DOHH2 (cell line): ENCODE results near the gene TMEM253.

Source experiments
- H3F3A ChIP-seq: fragments of 200-600 bp; sonication (generic), shearing (Covaris generic); 2 replicates; pipeline ENCODE4 v1.6.0; 2016; ENCODE audit warnings: antibody characterized with exemption, mild to moderate bottlenecking; ENCODE audit not compliant: control insufficient read depth, insufficient read depth
- H3K27ac ChIP-seq: fragments of 200-600 bp; sonication (generic); 2 replicates; pipeline ENCODE4 v1.5.1; 2014; ENCODE audit warnings: low read depth, mild to moderate bottlenecking, low read length, moderate library complexity
- H3K27me3 ChIP-seq: fragments of 200-600 bp; sonication (generic); 2 replicates; pipeline ENCODE4 v1.6.1; 2014; ENCODE audit warnings: mild to moderate bottlenecking, low read length, mixed read lengths; ENCODE audit not compliant: control insufficient read depth
- H3K36me3 ChIP-seq: fragments of 200-600 bp; sonication (generic); 2 replicates; pipeline ENCODE4 v1.6.1; 2014; ENCODE audit warnings: mild to moderate bottlenecking, low read length, moderate library complexity, mixed read lengths; ENCODE audit not compliant: control insufficient read depth
- H3K4me1 ChIP-seq: fragments of 200-600 bp; sonication (generic); 2 replicates; pipeline ENCODE4 v1.6.1; 2014; ENCODE audit warnings: mild to moderate bottlenecking, low read length, mixed read lengths; ENCODE audit not compliant: control insufficient read depth
- H3K4me2 ChIP-seq: fragments of 200-600 bp; sonication (generic); 2 replicates; pipeline ENCODE4 v1.6.0; 2014; ENCODE audit warnings: mild to moderate bottlenecking, low read length, moderate library complexity
- H3K4me3 ChIP-seq: fragments of 200-600 bp; sonication (generic); 2 replicates; pipeline ENCODE4 v1.5.1; 2014; ENCODE audit warnings: mild to moderate bottlenecking, low read length, mixed read lengths
- H3K79me2 ChIP-seq: fragments of 200-600 bp; sonication (generic); 2 replicates; pipeline ENCODE4 v1.6.1; 2014; ENCODE audit warnings: mild to moderate bottlenecking, low read length, mixed read lengths; ENCODE audit not compliant: control insufficient read depth
- H3K9me2 ChIP-seq: fragments of 200-600 bp; sonication (generic); replicated peaks from 2 replicates; pipeline ENCODE4 v1.6.1; 2014; ENCODE audit warnings: mild to moderate bottlenecking, low read length, mixed read lengths; ENCODE audit not compliant: control insufficient read depth
- H3K9me3 ChIP-seq: fragments of 200-600 bp; sonication (generic); 2 replicates; pipeline ENCODE4 v1.6.1; 2014; ENCODE audit warnings: antibody characterized with exemption, low read length, mixed read lengths; ENCODE audit not compliant: control insufficient read depth, insufficient read depth
- H4K20me1 ChIP-seq: fragments of 200-600 bp; sonication (generic); 2 replicates; pipeline ENCODE4 v1.6.0; 2014; ENCODE audit warnings: low read depth, mild to moderate bottlenecking, antibody characterized with exemption, low read length, moderate library complexity; ENCODE audit not compliant: control insufficient read depth, insufficient read depth
- EZH2phosphoT487 ChIP-seq: fragments of 200-600 bp; sonication (generic); IDR thresholded peaks from 2 replicates; pipeline ENCODE4 v1.6.1; 2017; ENCODE audit warnings: borderline replicate concordance, mild to moderate bottlenecking, antibody characterized with exemption, low read length, moderate library complexity, mixed read lengths
- TF ChIP-seq, protein P1 (sequence below): fragments of 200-600 bp; sonication (generic); IDR thresholded peaks from one replicate; pipeline ENCODE4 v1.5.1; 2014; ENCODE audit warnings: antibody characterized with exemption, mild to moderate bottlenecking, low read depth, low read length; ENCODE audit not compliant: poor library complexity, severe bottlenecking

TMEM253 gene

DNA sequence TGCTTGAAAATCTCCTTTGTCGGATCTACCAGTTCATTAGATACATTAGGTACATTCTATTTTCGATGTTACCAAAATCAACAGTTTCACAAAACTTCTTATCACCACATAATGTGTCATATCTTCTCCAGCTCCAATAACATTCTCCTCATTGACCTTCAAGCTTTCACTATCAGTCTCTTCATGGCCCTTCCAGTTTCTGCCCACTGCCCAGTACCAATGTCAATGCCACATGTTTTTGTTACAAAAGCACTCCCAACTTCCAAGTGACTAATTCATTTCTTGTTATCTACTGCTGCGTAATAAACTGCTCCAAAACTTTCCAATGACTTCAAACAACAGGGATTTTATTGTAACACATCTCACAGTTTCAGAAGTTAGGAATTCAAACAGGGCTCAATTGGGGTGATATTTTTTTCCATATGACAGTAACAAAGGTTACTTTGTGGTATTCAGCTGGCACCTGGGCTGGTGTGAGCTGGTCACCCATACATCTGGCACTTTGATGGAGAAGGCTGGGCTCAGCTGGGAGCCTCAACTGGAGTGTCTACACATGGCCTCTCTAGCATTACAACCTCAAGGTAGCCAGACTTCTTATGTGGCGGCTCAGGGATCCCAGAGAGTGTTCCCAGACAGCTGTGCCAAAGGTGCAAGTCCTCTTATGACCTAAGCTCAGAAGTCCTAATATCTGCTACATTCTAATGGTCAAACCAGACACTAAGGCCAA, 48.9 kb downstream of the TMEM253 start:
- H3K9me2 ChIP-seq, result no peaks in the 10 kb centered on the region
- no peak for TF ChIP-seq EZH2phosphoT487
- TF ChIP-seq, protein P1, sequence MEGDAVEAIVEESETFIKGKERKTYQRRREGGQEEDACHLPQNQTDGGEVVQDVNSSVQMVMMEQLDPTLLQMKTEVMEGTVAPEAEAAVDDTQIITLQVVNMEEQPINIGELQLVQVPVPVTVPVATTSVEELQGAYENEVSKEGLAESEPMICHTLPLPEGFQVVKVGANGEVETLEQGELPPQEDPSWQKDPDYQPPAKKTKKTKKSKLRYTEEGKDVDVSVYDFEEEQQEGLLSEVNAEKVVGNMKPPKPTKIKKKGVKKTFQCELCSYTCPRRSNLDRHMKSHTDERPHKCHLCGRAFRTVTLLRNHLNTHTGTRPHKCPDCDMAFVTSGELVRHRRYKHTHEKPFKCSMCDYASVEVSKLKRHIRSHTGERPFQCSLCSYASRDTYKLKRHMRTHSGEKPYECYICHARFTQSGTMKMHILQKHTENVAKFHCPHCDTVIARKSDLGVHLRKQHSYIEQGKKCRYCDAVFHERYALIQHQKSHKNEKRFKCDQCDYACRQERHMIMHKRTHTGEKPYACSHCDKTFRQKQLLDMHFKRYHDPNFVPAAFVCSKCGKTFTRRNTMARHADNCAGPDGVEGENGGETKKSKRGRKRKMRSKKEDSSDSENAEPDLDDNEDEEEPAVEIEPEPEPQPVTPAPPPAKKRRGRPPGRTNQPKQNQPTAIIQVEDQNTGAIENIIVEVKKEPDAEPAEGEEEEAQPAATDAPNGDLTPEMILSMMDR, result no peak
- H4K20me1 ChIP-seq, result no peaks in the 10 kb centered on the region
- H3K4me3 ChIP-seq, result no peak overlapping the region
- H3K9me3 ChIP-seq, result 0 out of 2 replicates have a peak, but pooled peaks cover 6% of the 10 kb centered on the region
- no peaks in the 10 kb centered on the region for H3F3A ChIP-seq
- H3K27ac ChIP-seq, result no peak overlapping the region
- no peaks in the 10 kb centered on the region for H3K79me2 ChIP-seq
- no peaks in the 10 kb centered on the region for H3K4me1 ChIP-seq
- H3K36me3 ChIP-seq, result no peaks in the 10 kb centered on the region
- H3K27me3 ChIP-seq, result peaks cover 8% of the 10 kb centered on the region; the same call in 1 of the 2 replicates
- no peak overlapping the region for H3K4me2 ChIP-seq
